ENCODE results near the gene MSANTD4. TPM values are rescaled to one million over a fixed set of nuclear protein-coding genes. Genes with fewer than 3 reads are reported as not detected.
A peak's percentile ranks its signal among the peaks of the same experiment; 100 is the strongest.

MSANTD4 gene
- polyA plus RNA-seq, 6 donors from 2014 or later = 3.7 to 7.7 (median 3.8) TPM; not detected in 1

DNA sequence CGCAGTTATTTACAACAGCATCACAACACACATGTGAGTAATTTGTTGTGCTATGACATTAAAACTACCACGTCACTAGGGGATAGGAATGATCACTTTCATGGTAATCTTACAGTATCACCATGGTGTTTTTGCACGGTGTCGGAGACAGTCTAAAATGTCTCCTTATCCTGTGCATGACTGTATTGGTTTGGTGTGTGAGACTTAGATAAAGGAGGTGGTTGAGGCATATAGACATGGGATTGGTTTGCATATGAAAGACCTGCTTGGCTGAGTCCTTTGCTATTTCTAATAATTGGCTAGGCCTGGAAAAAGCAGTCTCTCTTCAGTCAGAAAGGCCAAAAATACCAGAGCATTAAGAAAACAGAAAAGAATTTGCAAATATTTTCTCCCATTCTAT, 30.2 kb downstream of the MSANTD4 start:
- H3K27ac Mint-ChIP-seq = no peak overlapping the region
- DNase-seq (no peak), ATAC-seq (ENCODE audit: low read depth in 2 of 2) (no peak)
- peaks cover 0 to 13% (median 7%) of the 10 kb centered on the region in 7 donors for H3K9me3 Mint-ChIP-seq
- H3K27me3 Mint-ChIP-seq = no peaks in the 10 kb centered on the region
- peaks cover 2 to 4% (median 3%) of the 10 kb centered on the region in 3 donors for H3K4me1 Mint-ChIP-seq
- no peak overlapping the region for H3K4me3 Mint-ChIP-seq
- peaks cover 16 to 21% of the 10 kb centered on the region in 2 donors for H3K36me3 Mint-ChIP-seq

DNA sequence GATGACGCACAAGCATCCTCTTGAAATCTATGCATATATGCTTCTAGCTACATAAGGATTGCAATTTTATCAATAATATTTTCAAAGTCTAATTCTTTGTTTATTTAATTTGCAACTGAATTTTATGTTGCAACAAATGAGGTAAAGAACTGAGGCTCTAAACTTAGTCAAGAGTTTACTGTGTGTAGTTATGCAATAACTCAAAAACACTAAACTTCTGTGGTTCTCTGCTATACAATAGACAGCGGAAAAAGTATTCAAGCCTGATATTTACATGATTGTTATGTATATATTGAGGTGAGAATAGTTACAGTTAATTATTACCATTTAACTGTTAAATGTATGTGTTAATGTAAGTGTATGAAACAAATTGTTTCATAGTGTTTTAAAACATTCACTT, 32.9 kb downstream of the MSANTD4 start:
- no peaks in the 10 kb centered on the region for H3K4me1 Mint-ChIP-seq
- H3K36me3 Mint-ChIP-seq = peaks cover 7 to 12% of the 10 kb centered on the region in 2 donors
- DNase-seq (no peak), ATAC-seq (ENCODE audit: low read depth in 2 of 2) (no peak)
- H3K27ac Mint-ChIP-seq = no peak overlapping the region
- H3K27me3 Mint-ChIP-seq = no peaks in the 10 kb centered on the region
- no peak overlapping the region for H3K4me3 Mint-ChIP-seq
- peaks cover 0 to 12% (median 7%) of the 10 kb centered on the region in 7 donors for H3K9me3 Mint-ChIP-seq

DNA sequence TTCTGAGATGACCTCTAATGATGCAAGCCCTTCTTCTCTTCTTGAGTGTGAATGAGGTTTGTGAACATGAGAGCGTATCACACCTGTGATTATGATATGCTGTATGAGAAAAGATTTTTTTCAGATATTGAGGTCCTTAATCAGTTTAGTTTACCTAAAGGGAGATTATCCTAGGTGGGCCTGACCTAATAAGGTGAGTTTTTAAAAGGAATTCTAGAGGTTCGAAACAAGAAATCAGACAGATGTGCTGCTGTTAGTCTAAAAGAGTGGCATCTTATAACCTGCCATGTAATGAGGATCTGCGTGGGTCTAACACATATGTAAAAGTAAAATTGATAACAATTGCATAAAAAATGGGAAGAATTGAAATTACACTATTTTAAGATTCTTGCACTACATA, 33.8 kb downstream of the MSANTD4 start:
- peaks cover 0 to 4% of the 10 kb centered on the region in 2 donors for H3K36me3 Mint-ChIP-seq
- ATAC-seq (ENCODE audit: low read depth in 2 of 2) (no peak), DNase-seq (no peak)
- H3K4me3 Mint-ChIP-seq = no peak overlapping the region
- H3K27me3 Mint-ChIP-seq = no peaks in the 10 kb centered on the region
- peaks cover 0 to 4% (median 3%) of the 10 kb centered on the region in 7 donors for H3K9me3 Mint-ChIP-seq
- H3K27ac Mint-ChIP-seq = no peak overlapping the region
- H3K4me1 Mint-ChIP-seq = no peaks in the 10 kb centered on the region

DNA sequence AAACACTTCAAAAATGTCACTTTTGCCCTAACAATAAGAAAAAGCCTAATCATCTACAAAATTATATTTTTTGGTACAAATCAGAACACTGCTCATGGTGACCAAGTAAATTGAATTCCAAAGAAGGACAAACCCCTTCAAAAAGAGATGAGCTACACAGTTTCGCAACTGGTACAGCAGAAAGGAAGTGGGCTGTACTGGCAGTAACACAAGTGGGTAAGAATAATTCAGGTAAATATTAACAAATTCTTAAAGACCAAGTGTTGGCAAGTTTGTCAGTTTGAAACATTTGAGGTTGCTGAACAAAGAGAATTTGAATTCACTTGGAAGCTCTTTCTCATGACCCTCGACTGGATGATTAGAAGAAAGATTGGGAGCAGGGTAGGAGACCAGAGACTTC, 35.5 kb downstream of the MSANTD4 start:
- Mint-ChIP-seq H3K9me3 (peaks cover 0 to 7% (median 0%) of the 10 kb centered on the region in 7 donors), H3K27me3 (peaks cover 0 to 4% (median 0%) of the 10 kb centered on the region in 3 donors), H3K4me3 (no peak overlapping the region), H3K36me3 (no peaks in the 10 kb centered on the region), H3K27ac (no peak overlapping the region), H3K4me1 (no peaks in the 10 kb centered on the region)
- ATAC-seq (ENCODE audit: low read depth in 2 of 2) (no peak), DNase-seq (no peak)

DNA sequence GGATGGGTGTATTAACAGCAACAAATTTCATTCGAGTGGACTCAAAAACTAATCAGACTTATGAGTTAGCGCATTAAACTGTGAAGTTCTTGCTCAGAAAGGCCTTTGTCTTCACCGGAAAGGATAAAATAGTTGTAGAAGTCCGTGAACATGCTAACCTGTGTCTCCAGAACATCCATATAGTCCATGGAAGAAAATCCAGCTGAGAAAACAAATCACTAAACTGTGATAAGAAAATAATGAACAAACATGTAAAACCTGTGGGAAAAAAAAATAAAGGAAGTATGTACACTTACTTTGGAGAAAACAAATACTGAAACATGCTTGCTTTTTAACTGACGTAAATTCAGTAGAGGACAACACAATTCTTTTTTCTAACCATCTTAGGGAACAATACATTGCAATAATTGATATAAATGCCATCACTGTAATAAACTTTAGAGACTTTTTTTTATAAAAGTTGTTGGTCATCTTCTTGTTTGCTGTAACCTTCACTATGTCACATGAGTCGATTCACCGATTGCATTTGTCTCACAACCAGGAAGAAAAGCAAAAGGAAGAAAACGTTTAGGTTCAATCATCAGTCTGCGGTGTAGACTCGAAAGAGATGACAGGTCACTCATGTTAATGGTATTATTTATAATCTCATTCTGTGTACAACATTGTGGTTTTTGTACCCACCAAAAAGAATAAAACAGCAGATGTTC, 41.9 kb downstream of the MSANTD4 start:
- H3K27ac Mint-ChIP-seq = no peak overlapping the region
- peaks cover 0 to 6% (median 0%) of the 10 kb centered on the region in 7 donors for H3K9me3 Mint-ChIP-seq
- no peaks in the 10 kb centered on the region for H3K36me3 Mint-ChIP-seq
- no peak for DNase-seq
- H3K4me1 Mint-ChIP-seq = no peaks in the 10 kb centered on the region
- ATAC-seq (ENCODE audit: low read depth in 2 of 2) = no peak
- peaks cover 0 to 9% (median 0%) of the 10 kb centered on the region in 3 donors for H3K27me3 Mint-ChIP-seq
- no peak overlapping the region for H3K4me3 Mint-ChIP-seq

DNA sequence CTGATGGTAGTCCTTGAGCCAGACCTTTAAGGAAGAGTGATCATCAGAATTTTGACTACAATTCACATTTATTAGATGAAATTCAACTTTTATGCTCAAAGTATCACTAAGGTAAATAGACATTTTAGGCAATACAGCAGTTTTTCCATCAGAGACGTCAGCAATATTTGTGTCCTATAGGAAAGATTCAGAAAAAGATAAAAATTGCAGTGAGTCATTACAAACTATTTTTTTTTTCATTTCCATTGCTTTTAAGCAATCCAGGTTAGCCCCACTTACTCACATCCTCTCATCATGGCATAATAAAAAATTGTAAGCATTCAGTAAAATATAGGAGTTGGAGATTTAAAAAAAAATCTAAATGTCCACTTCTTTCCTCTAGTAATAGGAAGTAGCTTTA, 46.9 kb downstream of the MSANTD4 start:
- Mint-ChIP-seq H3K4me3 (no peak overlapping the region), H3K9me3 (peaks cover 0 to 2% (median 0%) of the 10 kb centered on the region in 7 donors), H3K36me3 (no peaks in the 10 kb centered on the region), H3K27me3 (no peaks in the 10 kb centered on the region), H3K4me1 (no peaks in the 10 kb centered on the region), H3K27ac (no peak overlapping the region)
- ATAC-seq (ENCODE audit: low read depth in 2 of 2) (no peak), DNase-seq (no peak)

DNA sequence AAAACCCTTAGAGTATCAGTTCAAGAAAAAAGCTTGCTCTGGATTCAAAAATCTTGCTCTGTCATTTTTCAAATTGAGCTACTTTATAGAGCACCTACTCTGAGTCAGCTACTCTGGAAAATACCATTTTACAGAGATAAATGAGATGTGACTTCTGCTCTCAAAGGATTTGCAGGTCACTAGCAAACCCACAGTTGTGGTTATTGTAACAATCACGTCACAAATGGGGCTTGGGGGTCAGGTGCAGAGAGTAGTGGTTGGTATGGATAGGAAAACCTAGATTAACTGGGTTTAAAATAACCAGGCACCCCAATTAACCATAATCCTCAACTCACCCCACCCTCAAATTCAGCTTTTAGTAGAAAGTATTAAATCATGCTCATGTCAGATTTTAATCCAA, 52.3 kb downstream of the MSANTD4 start:
- Mint-ChIP-seq H3K27ac (no peak overlapping the region), H3K4me1 (no peaks in the 10 kb centered on the region), H3K4me3 (no peak overlapping the region), H3K27me3 (no peaks in the 10 kb centered on the region), H3K36me3 (no peaks in the 10 kb centered on the region), H3K9me3 (no peaks in the 10 kb centered on the region)
- DNase-seq (no peak), ATAC-seq (ENCODE audit: low read depth in 2 of 2) (no peak)

DNA sequence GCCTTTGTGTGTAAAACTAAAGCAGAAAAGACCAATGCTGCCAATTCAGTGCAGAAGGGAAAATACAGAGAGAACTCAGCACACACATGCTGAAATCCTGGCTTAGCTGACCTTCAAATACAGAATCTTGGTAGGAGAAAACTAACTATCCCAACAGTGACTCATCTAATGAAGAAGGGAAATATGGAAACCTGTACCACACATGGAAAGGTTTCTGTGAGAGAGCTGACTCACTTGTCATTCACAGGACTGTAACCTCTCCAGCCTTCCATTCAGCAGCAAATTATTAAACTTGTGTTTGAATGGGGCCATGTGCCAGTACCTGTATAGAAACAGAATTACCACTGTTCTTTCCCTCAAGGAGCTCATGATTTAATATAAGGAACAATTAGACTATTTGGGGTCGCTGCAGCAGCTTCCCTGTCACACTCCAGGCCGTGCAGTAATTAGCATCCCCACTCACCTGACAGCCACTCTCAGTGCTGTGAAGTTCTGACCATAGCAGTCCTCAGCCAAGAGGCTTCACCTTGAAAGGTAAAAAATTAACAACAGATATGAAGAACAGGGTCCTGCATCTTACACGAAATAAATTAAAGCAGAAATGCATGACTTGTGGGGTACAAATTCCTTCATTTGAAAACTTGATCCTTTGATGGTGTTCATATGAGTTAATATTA, 53.9 kb downstream of the MSANTD4 start:
- H3K9me3 Mint-ChIP-seq = no peaks in the 10 kb centered on the region
- peak overlapping the region in 1 of 6 donors; percentile 47 for H3K27ac Mint-ChIP-seq
- H3K27me3 Mint-ChIP-seq = no peaks in the 10 kb centered on the region
- no peak overlapping the region for H3K4me3 Mint-ChIP-seq
- H3K4me1 Mint-ChIP-seq = no peaks in the 10 kb centered on the region
- DNase-seq (no peak), ATAC-seq (ENCODE audit: low read depth in 2 of 2) (no peak)
- H3K36me3 Mint-ChIP-seq = no peaks in the 10 kb centered on the region

DNA sequence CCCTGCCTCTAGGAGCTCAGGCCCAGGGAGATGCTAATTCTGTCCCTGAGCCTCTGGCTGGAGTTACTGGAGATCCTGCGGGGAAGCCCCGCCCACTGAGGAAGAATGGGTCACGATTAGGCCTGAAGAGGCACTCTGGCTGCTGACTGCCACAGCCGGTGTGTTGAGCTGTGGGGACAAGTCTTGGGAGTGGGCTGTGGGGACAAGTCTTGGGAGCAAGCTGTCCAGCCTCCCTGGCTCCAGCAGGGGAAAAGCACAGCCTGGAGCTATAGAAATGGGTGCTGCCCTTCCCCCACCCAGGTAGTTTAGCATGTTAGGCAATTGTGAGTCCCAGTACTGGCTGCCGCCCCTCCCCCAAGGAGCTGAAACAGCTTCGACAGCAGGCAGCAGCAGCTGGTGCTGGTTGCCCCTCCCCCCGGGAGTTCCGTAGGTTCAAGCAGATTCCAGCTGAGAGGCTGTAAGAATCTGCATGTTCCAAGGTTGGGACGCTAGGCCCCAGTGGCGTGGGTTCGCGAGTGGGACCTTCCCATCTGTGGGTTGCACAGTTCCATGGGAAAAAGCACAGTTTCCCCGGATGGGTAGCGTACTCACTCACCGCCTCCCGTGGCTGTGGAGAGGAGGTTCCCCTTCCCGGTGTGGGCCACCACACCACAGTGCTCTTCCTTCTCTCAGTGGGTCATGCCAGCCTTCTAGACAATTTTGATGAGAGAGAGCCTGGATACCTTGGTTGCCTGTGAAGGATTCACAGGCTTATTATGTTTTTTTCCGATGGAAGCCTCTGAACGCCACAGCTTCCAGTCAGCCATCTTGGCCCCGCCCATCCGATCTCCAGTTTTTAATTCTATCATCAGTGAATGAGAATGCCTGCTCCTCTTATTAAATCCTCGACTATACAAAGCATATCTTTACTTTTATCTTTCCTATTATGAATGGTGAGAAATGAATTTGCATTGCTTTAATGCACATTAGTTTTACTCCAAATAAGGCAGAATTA, 61.5 kb downstream of the MSANTD4 start:
- Mint-ChIP-seq H3K27me3 (peaks cover 0 to 10% (median 0%) of the 10 kb centered on the region in 3 donors), H3K27ac (no peak overlapping the region), H3K4me3 (no peak overlapping the region), H3K4me1 (no peaks in the 10 kb centered on the region), H3K9me3 (peaks cover 4 to 36% (median 14%) of the 10 kb centered on the region in 7 donors), H3K36me3 (no peaks in the 10 kb centered on the region)
- no peak for DNase-seq
- no peak for ATAC-seq (ENCODE audit: low read depth in 2 of 2)

Other genes starting within 250 kb of the MSANTD4 start
- gene KBTBD3, start 55.1 kb upstream of the MSANTD4 start, polyA plus RNA-seq (ENCODE audit: low read depth in 6 of 6) = 10 to 100 TPM in 3 of 6 donors, 1 to 10 TPM in 3; 6.3 to 18.7 (median 9.3) TPM
- gene AASDHPPT, start 55.4 kb upstream of the MSANTD4 start, polyA plus RNA-seq (ENCODE audit: low read depth in 6 of 6) = 10 to 100 TPM; 20.3 to 55.5 (median 41.7) TPM

Data from naive B cell (primary cell).